Ishikawa (cell line): ENCODE results near the gene RALGPS1.

Experiments used
- CEBPB ChIP-seq: IDR thresholded peaks from 2 replicates; pipeline ENCODE4 v1.6.1; 2012
- CREB1 ChIP-seq: IDR thresholded peaks from 2 replicates; pipeline ENCODE4 v1.6.1; 2012; ENCODE audit warnings: low read depth
- EGR1 ChIP-seq: IDR thresholded peaks from 2 replicates; pipeline ENCODE4 v1.6.1; 2012
- EP300 ChIP-seq: IDR thresholded peaks from 2 replicates; pipeline ENCODE4 v1.6.1; 2012; ENCODE audit warnings: borderline replicate concordance
- FOXM1 ChIP-seq: IDR thresholded peaks from 2 replicates; pipeline ENCODE4 v1.6.1; 2012; ENCODE audit warnings: low read depth, borderline replicate concordance
- NFIC ChIP-seq: IDR thresholded peaks from 2 replicates; pipeline ENCODE4 v1.6.1; 2012
- RAD21 ChIP-seq: IDR thresholded peaks from 2 replicates; pipeline ENCODE4 v1.6.1; 2012; ENCODE audit warnings: low read depth
- TAF1 ChIP-seq: IDR thresholded peaks from 2 replicates; pipeline ENCODE4 v1.6.1; 2012; ENCODE audit warnings: low read depth, mild to moderate bottlenecking
- TCF12 ChIP-seq: IDR thresholded peaks from 2 replicates; pipeline ENCODE4 v1.6.1; 2012; ENCODE audit warnings: low read depth
- TEAD4 ChIP-seq: IDR thresholded peaks from 2 replicates; pipeline ENCODE4 v1.6.1; 2012
- YY1 ChIP-seq: IDR thresholded peaks from 2 replicates; pipeline ENCODE4 v1.6.1; 2012; ENCODE audit warnings: low read depth
- ZBTB7A ChIP-seq: IDR thresholded peaks from 2 replicates; pipeline ENCODE4 v1.6.1; 2012; ENCODE audit warnings: low read depth
- TF ChIP-seq, protein P1 (sequence below): IDR thresholded peaks from 2 replicates; pipeline ENCODE4 v1.6.1; 2012
- TF ChIP-seq, protein P2 (sequence below): IDR thresholded peaks from 2 replicates; pipeline ENCODE4 v1.6.1; 2012
- TF ChIP-seq, protein P3 (sequence below): IDR thresholded peaks from 2 replicates; pipeline ENCODE4 v1.6.1; 2012; ENCODE audit warnings: low read depth, mild to moderate bottlenecking

RALGPS1 gene

DNA sequence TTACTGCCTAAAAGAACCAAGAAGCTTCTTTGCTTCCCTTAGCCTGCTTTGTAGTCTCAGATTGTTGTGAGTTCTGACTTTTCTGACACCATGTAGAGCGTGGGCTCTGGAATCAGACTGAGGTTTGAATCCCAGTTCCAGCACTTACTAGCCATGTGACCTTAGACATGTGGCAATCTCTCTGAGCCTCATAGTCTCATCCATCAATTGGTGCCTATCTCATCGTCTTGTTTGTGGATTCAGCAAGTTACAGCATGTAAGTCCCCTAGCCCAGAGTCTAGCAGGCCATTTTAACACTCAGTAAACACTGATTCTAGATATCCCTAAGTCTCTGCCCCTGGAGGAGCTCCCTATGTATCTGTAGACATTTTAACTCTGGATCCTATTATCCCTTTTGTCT is 113.1 kb downstream of the RALGPS1 start:
- TF ChIP-seq RAD21 (no peak), FOXM1 (no peak), ZBTB7A (no peak), EGR1 (no peak), NFIC (no peak), EP300 (no peak), TAF1 (no peak), CREB1 (no peak), TCF12 (no peak), CEBPB (no peak), YY1 (no peak), TEAD4 (no peak)
- TF ChIP-seq, protein P1, sequence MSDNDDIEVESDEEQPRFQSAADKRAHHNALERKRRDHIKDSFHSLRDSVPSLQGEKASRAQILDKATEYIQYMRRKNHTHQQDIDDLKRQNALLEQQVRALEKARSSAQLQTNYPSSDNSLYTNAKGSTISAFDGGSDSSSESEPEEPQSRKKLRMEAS = no peak
- TF ChIP-seq, protein P2, sequence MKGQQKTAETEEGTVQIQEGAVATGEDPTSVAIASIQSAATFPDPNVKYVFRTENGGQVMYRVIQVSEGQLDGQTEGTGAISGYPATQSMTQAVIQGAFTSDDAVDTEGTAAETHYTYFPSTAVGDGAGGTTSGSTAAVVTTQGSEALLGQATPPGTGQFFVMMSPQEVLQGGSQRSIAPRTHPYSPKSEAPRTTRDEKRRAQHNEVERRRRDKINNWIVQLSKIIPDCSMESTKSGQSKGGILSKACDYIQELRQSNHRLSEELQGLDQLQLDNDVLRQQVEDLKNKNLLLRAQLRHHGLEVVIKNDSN = no peak
- TF ChIP-seq, protein P3, sequence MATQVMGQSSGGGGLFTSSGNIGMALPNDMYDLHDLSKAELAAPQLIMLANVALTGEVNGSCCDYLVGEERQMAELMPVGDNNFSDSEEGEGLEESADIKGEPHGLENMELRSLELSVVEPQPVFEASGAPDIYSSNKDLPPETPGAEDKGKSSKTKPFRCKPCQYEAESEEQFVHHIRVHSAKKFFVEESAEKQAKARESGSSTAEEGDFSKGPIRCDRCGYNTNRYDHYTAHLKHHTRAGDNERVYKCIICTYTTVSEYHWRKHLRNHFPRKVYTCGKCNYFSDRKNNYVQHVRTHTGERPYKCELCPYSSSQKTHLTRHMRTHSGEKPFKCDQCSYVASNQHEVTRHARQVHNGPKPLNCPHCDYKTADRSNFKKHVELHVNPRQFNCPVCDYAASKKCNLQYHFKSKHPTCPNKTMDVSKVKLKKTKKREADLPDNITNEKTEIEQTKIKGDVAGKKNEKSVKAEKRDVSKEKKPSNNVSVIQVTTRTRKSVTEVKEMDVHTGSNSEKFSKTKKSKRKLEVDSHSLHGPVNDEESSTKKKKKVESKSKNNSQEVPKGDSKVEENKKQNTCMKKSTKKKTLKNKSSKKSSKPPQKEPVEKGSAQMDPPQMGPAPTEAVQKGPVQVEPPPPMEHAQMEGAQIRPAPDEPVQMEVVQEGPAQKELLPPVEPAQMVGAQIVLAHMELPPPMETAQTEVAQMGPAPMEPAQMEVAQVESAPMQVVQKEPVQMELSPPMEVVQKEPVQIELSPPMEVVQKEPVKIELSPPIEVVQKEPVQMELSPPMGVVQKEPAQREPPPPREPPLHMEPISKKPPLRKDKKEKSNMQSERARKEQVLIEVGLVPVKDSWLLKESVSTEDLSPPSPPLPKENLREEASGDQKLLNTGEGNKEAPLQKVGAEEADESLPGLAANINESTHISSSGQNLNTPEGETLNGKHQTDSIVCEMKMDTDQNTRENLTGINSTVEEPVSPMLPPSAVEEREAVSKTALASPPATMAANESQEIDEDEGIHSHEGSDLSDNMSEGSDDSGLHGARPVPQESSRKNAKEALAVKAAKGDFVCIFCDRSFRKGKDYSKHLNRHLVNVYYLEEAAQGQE = no peak

DNA sequence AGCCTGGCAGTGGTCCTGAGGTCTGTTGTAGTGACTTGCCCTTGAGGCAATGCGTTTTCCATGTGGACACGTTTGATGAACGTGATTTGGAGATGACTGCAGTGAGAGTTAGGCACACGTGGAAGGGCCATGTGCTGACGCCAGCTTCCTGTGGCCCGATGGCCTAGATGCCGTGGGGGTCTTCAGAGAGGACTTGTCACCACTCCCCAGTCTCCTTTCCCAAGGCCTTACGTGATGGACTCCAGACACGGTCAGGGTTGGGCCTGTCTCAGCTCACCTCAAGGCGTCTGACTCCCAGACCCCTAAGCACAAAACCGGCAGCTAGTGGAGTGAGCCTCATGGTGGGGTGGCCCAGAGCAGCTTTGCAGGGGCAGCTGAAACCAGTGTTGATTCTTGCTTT is 115.0 kb downstream of the RALGPS1 start:
- no peak for TF ChIP-seq EP300
- TF ChIP-seq, protein P3 = no peak
- TF ChIP-seq TEAD4 = no peak
- no peak for TF ChIP-seq TCF12
- TF ChIP-seq NFIC = no peak
- no peak for TF ChIP-seq EGR1
- TF ChIP-seq, protein P1 = no peak
- TF ChIP-seq FOXM1 = no peak
- TF ChIP-seq RAD21 = no peak
- TF ChIP-seq YY1 = no peak
- no peak for TF ChIP-seq CREB1
- TF ChIP-seq TAF1 = no peak
- TF ChIP-seq, protein P2 = no peak
- no peak for TF ChIP-seq ZBTB7A
- TF ChIP-seq CEBPB = no peak

DNA sequence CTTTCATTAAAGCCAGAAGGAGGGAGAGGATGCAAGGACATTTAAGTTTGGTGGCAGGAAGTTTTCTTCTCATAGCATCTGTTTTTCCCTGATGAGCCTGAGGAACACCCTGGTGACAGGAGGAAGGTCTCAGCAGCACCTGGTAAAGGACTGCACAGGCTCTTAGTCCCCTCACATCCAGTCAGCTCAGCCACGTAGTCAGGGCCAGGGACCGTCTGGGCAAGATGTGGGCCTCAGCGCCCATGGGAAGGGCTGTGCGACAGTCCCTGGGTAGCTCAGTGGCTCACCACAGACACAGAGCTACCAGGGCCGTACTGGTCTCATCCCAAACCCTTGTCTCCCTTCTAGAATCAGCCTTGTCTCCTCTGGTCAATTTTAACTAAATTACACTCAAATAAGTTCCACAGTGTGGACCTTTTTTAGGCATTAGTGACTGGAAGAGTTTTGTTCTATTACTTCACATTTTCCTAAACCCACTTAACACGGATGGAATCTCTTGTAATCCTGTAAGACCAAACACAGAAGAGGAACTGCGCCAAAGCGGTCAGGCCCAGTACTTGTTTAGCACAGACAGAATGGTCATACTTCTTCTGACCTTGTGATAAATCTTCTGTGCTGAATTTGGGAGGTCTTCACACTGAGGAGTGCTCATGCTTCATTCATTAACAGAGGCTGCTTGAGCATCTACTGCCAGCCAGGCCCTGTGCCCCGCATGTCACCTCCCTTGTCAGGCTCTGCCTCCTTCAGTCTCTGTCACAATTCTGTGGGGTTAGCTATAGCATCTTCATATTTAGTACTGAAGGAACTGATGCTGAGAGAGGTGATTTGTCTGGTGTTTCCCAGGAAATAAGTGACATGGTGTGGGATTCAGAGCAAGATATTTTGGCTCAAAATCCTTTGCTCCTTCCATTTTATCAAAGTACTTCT is 116.5 kb downstream of the RALGPS1 start:
- TF ChIP-seq, protein P3 = no peak
- TF ChIP-seq EGR1 (no peak), ZBTB7A (no peak), TAF1 (no peak), NFIC (no peak), FOXM1 (no peak), TEAD4 (no peak)

DNA sequence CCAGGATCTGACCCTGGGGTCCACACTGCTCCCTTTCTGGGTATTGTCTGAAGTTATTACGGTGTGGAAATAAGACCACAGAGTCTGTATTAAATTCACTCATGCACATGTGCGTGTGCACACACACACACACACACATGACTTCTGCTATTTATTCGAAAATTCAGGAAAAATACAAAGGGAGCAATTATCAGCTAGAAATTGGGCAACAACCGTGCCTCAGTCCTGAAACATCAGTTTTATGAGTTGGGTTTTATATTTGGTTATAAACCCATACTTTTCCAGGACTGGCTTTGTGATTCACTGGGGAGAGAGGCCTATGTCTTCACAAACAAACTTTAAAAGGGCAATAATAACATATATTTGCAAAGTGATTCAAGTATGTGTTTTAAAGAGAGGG is 117.7 kb downstream of the RALGPS1 start:
- TF ChIP-seq EGR1 = no peak
- no peak for TF ChIP-seq YY1
- TF ChIP-seq FOXM1 = no peak

DNA sequence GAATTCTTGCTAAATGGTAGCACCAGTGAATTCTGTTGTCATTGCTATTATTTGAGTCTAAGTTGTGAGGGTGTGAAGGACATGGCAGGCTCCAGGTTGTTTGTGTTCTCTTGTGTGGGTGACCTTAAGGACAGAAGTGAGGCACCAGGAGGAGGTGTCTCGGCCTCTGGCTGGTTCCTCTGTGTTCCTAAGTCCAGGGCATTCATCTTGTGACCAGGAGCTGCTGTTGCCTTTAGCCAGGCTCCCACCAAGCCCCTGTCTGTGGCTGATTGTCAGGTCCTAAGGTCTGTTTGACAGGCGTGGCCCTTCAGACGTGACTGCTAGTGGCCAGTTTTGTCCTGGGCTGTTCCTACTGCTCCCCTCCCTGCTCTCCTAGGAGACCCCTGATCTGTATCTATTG is 118.5 kb downstream of the RALGPS1 start:
- TF ChIP-seq, protein P1 = no peak
- TF ChIP-seq, protein P3 = no peak
- TF ChIP-seq RAD21 (no peak), ZBTB7A (no peak)
